ENCODE measurements around the gene HES1. TPM values are rescaled to one million over a fixed set of nuclear protein-coding genes. Genes with fewer than 3 reads are reported as not detected.
"Not testable (repeated sequence)": the region's sequence is repeated elsewhere in the genome, so short reads cannot be mapped to it uniquely, and the experiment has no call there.

HES1 gene
- total and polyA plus RNA-seq, 5 donors from 2014 or later, result 0.17 to 10.5 (median 0.71) TPM; not detected in 2

DNA sequence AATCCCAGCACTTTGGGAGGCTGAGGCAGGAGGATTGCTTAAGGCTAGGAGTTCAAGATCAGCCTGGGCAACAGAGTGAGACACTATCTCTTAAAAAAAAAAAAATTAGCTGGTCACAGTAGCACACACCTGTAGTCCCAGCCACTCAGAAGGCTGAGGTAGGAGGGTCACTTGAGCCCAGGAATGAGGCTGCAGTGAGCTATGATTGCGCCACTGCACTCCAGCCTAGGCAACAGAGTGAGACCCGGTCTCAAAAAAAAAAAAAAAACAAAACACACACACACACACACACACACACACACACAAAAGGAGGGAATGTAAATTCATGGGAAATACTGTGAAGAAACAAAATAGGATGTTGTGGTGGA is 15.0 kb downstream of the HES1 start:
- H3K27ac ChIP-seq (ENCODE audit: insufficient read depth, low read length, poor library complexity, severe bottlenecking); H3K27me3 ChIP-seq (ENCODE audit: control insufficient read depth, insufficient read depth, low read length); H3K4me1 ChIP-seq (ENCODE audit: control insufficient read depth, insufficient read depth, low read length, poor library complexity, severe bottlenecking); ATAC-seq (ENCODE audit: low read depth in 2 of 2); H3K9me3 Mint-ChIP-seq; H3K4me3 ChIP-seq (ENCODE audit: low read depth, low read length); H3K4me3 Mint-ChIP-seq; H3K36me3 ChIP-seq (ENCODE audit: control insufficient read depth, insufficient read depth, low read length); DNase-seq; H3K9me3 ChIP-seq (ENCODE audit: control insufficient read depth in 2 of 2, low read length in 2 of 2); H3K36me3 Mint-ChIP-seq; H3K4me1 Mint-ChIP-seq; H3K27ac Mint-ChIP-seq: not testable (repeated sequence)
- peaks cover 23% of the 10 kb centered on the region for H3K27me3 Mint-ChIP-seq

DNA sequence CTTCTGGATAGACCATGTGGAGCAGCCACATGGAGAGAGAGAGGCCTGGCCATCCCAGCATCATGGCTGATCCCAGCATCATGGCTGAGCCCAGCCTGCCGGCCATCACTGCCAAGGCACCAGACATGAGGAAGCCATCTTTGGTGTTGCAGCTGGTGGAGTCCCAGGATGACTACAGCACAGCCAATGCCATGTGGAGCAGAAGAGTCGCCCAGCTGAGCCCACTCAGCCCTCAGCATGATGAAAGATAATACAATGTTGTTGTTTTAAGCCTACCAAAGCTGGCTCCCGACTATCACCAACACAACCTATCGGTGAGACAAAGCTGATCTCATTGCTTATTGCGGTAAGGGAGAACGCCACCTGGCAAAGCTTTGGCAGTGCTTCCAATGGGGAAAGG is 18.4 kb downstream of the HES1 start:
- Mint-ChIP-seq H3K4me1 (no peaks in the 10 kb centered on the region), H3K27ac (no peak overlapping the region), H3K36me3 (no peaks in the 10 kb centered on the region), H3K27me3 (peaks cover 36% of the 10 kb centered on the region), H3K9me3 (peaks cover 0 to 5% (median 0%) of the 10 kb centered on the region in 7 donors), H3K4me3 (no peak overlapping the region)
- H3K27me3 ChIP-seq (ENCODE audit: control insufficient read depth, insufficient read depth, low read length), result peaks cover 7% of the 10 kb centered on the region
- H3K27ac ChIP-seq (ENCODE audit: insufficient read depth, low read length, poor library complexity, severe bottlenecking), result no peak overlapping the region
- H3K4me1 ChIP-seq (ENCODE audit: control insufficient read depth, insufficient read depth, low read length, poor library complexity, severe bottlenecking), result no peaks in the 10 kb centered on the region
- no peak overlapping the region for H3K4me3 ChIP-seq (ENCODE audit: low read depth, low read length)
- H3K9me3 ChIP-seq (ENCODE audit: control insufficient read depth in 2 of 2, low read length in 2 of 2), result no peaks in the 10 kb centered on the region
- H3K36me3 ChIP-seq (ENCODE audit: control insufficient read depth, insufficient read depth, low read length), result no peaks in the 10 kb centered on the region
- no peak for DNase-seq
- ATAC-seq (ENCODE audit: low read depth in 2 of 2), result no peak

DNA sequence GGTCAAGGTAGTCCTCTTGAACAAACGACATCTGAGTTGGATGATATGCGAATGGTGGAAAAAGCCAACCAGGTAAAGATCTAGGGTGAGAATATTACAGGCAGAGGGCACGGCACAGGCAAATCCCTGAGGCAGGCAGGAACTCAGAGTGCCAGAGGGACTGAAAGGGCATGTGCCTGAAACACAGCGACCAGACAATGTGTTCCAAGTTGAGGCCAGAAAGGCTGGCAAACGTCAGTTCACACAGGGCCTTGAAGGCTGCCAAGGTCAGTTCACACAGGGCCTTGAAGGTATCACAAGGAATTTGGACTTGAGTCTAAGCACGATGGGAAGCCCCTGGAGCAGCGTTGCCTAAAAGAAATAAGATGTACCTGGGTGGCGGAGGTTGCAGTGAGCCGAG is 20.1 kb downstream of the HES1 start:
- Mint-ChIP-seq H3K4me3 (no peak overlapping the region), H3K36me3 (no peaks in the 10 kb centered on the region), H3K27ac (no peak overlapping the region), H3K27me3 (peaks cover 44% of the 10 kb centered on the region), H3K4me1 (no peaks in the 10 kb centered on the region), H3K9me3 (peaks cover 0 to 5% (median 0%) of the 10 kb centered on the region in 7 donors)
- Histone ChIP-seq H3K4me1 (ENCODE audit: control insufficient read depth, insufficient read depth, low read length, poor library complexity, severe bottlenecking) (no peaks in the 10 kb centered on the region), H3K9me3 (ENCODE audit: control insufficient read depth in 2 of 2, low read length in 2 of 2) (no peaks in the 10 kb centered on the region), H3K4me3 (ENCODE audit: low read depth, low read length) (no peak overlapping the region), H3K27ac (ENCODE audit: insufficient read depth, low read length, poor library complexity, severe bottlenecking) (no peak overlapping the region), H3K36me3 (ENCODE audit: control insufficient read depth, insufficient read depth, low read length) (no peaks in the 10 kb centered on the region), H3K27me3 (ENCODE audit: control insufficient read depth, insufficient read depth, low read length) (peaks cover 7% of the 10 kb centered on the region)
- no peak for ATAC-seq (ENCODE audit: low read depth in 2 of 2)
- DNase-seq, result no peak

GRCh38 chr3:194158942-194159439 is 23.0 kb downstream of the HES1 start:
- Mint-ChIP-seq H3K27me3 (peaks cover 61% of the 10 kb centered on the region), H3K4me1 (no peaks in the 10 kb centered on the region), H3K4me3 (no peak overlapping the region), H3K9me3 (peaks cover 0 to 5% (median 2%) of the 10 kb centered on the region in 7 donors), H3K27ac (no peak overlapping the region), H3K36me3 (no peaks in the 10 kb centered on the region)
- no peaks in the 10 kb centered on the region for H3K9me3 ChIP-seq (ENCODE audit: control insufficient read depth in 2 of 2, low read length in 2 of 2)
- H3K4me1 ChIP-seq (ENCODE audit: control insufficient read depth, insufficient read depth, low read length, poor library complexity, severe bottlenecking), result no peaks in the 10 kb centered on the region
- DNase-seq (no peak), ATAC-seq (ENCODE audit: low read depth in 2 of 2) (no peak)
- no peak overlapping the region for H3K4me3 ChIP-seq (ENCODE audit: low read depth, low read length)
- H3K27me3 ChIP-seq (ENCODE audit: control insufficient read depth, insufficient read depth, low read length), result peaks cover 7% of the 10 kb centered on the region
- no peaks in the 10 kb centered on the region for H3K36me3 ChIP-seq (ENCODE audit: control insufficient read depth, insufficient read depth, low read length)
- H3K27ac ChIP-seq (ENCODE audit: insufficient read depth, low read length, poor library complexity, severe bottlenecking), result no peak overlapping the region

DNA sequence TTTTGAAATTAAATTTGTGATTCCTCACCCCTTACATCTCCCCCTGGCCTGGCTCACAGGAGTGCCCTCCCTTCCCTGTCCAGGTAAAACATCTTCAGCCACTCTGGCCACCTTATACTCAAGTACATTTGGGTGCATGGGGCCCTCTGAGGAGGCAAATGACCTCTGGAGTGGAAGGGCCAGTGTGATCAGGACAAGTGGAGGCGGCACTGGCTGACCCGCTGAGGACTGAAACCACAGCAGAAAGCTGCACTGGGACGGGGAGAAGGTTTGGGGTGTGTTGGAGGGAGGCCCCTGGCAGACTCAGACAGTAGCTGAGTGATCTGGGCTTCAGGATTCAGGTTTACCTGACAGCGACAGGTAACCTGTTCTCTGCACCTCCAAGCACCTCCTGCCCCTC is 24.2 kb downstream of the HES1 start:
- peaks cover 6% of the 10 kb centered on the region for H3K27me3 ChIP-seq (ENCODE audit: control insufficient read depth, insufficient read depth, low read length)
- Mint-ChIP-seq H3K4me1 (no peaks in the 10 kb centered on the region), H3K9me3 (peaks cover 0 to 2% (median 0%) of the 10 kb centered on the region in 7 donors), H3K36me3 (no peaks in the 10 kb centered on the region), H3K27me3 (peaks cover 67% of the 10 kb centered on the region), H3K4me3 (no peak overlapping the region), H3K27ac (no peak overlapping the region)
- no peaks in the 10 kb centered on the region for H3K4me1 ChIP-seq (ENCODE audit: control insufficient read depth, insufficient read depth, low read length, poor library complexity, severe bottlenecking)
- H3K4me3 ChIP-seq (ENCODE audit: low read depth, low read length), result no peak overlapping the region
- H3K27ac ChIP-seq (ENCODE audit: insufficient read depth, low read length, poor library complexity, severe bottlenecking), result no peak overlapping the region
- ATAC-seq (ENCODE audit: low read depth in 2 of 2) (no peak), DNase-seq (no peak)
- H3K36me3 ChIP-seq (ENCODE audit: control insufficient read depth, insufficient read depth, low read length), result no peaks in the 10 kb centered on the region
- H3K9me3 ChIP-seq (ENCODE audit: control insufficient read depth in 2 of 2, low read length in 2 of 2), result no peaks in the 10 kb centered on the region

GRCh38 chr3:194161131-194162045 is 25.4 kb downstream of the HES1 start:
- H3K4me1 ChIP-seq (ENCODE audit: control insufficient read depth, insufficient read depth, low read length, poor library complexity, severe bottlenecking), result no peaks in the 10 kb centered on the region
- no peaks in the 10 kb centered on the region for H3K36me3 Mint-ChIP-seq
- H3K4me1 Mint-ChIP-seq, result no peaks in the 10 kb centered on the region
- no peak overlapping the region for H3K27ac ChIP-seq (ENCODE audit: insufficient read depth, low read length, poor library complexity, severe bottlenecking)
- H3K9me3 Mint-ChIP-seq, result peaks cover 0 to 2% (median 0%) of the 10 kb centered on the region in 7 donors
- no peak overlapping the region for H3K27ac Mint-ChIP-seq
- peaks cover 11% of the 10 kb centered on the region for H3K27me3 ChIP-seq (ENCODE audit: control insufficient read depth, insufficient read depth, low read length)
- no peak for DNase-seq
- no peaks in the 10 kb centered on the region for H3K9me3 ChIP-seq (ENCODE audit: control insufficient read depth in 2 of 2, low read length in 2 of 2)
- no peaks in the 10 kb centered on the region for H3K36me3 ChIP-seq (ENCODE audit: control insufficient read depth, insufficient read depth, low read length)
- no peak for ATAC-seq (ENCODE audit: low read depth in 2 of 2)
- H3K4me3 ChIP-seq (ENCODE audit: low read depth, low read length), result no peak overlapping the region
- H3K27me3 Mint-ChIP-seq, result peaks cover 68% of the 10 kb centered on the region
- no peak overlapping the region for H3K4me3 Mint-ChIP-seq

- no peaks in the 10 kb centered on the region for H3K36me3 Mint-ChIP-seq
These were observed 26.2 kb downstream of the HES1 start for GRCh38 chr3:194162070-194162678.

More at GRCh38 chr3:194162070-194162678, 26.2 kb downstream of the HES1 start:
- no peak overlapping the region for H3K4me3 Mint-ChIP-seq
- H3K27ac Mint-ChIP-seq, result no peak overlapping the region
- no peak for DNase-seq
- no peak for ATAC-seq (ENCODE audit: low read depth in 2 of 2)
- H3K36me3 ChIP-seq (ENCODE audit: control insufficient read depth, insufficient read depth, low read length), result no peaks in the 10 kb centered on the region
- H3K27ac ChIP-seq (ENCODE audit: insufficient read depth, low read length, poor library complexity, severe bottlenecking), result no peak overlapping the region
- H3K4me3 ChIP-seq (ENCODE audit: low read depth, low read length), result no peak overlapping the region
- peaks cover 69% of the 10 kb centered on the region for H3K27me3 Mint-ChIP-seq
- no peaks in the 10 kb centered on the region for H3K4me1 Mint-ChIP-seq
- H3K27me3 ChIP-seq (ENCODE audit: control insufficient read depth, insufficient read depth, low read length), result peaks cover 12% of the 10 kb centered on the region
- no peaks in the 10 kb centered on the region for H3K4me1 ChIP-seq (ENCODE audit: control insufficient read depth, insufficient read depth, low read length, poor library complexity, severe bottlenecking)
- H3K9me3 ChIP-seq (ENCODE audit: control insufficient read depth in 2 of 2, low read length in 2 of 2), result no peaks in the 10 kb centered on the region
- peaks cover 0 to 2% (median 0%) of the 10 kb centered on the region in 7 donors for H3K9me3 Mint-ChIP-seq

Data from CD4-positive, CD25-positive, alpha-beta regulatory T cell (primary cell).